SJSA1 (cell line): ENCODE data around the gene NRCAM. TPM values are rescaled to one million over a fixed set of nuclear protein-coding genes. Genes with fewer than 3 reads are reported as not detected.
"Not testable (repeated sequence)": the region's sequence is repeated elsewhere in the genome, so short reads cannot be mapped to it uniquely, and the experiment has no call there.

Source experiments
- DNase-seq, 2 experiments: peaks; one replicate each; pipeline ENCODE4 v3.0.0-alpha.2; 2015 to 2020; ENCODE audit warnings: low spot score in 2 of 2, low read depth in 1 of 2
- H3K27ac ChIP-seq: fragments of 250-450 bp; sonication (Bioruptor Pico); 2 replicates; pipeline ENCODE4 v1.5.1; 2020; ENCODE audit warnings: mild to moderate bottlenecking, moderate library complexity
- H3K27me3 ChIP-seq: fragments of 250-450 bp; sonication (Bioruptor Pico); replicated peaks from 2 replicates; pipeline ENCODE4 v1.5.1; 2020; ENCODE audit warnings: mild to moderate bottlenecking, moderate library complexity
- H3K36me3 ChIP-seq: fragments of 250-450 bp; sonication (Bioruptor Pico); 2 replicates; pipeline ENCODE4 v1.5.1; 2020; ENCODE audit warnings: mild to moderate bottlenecking
- H3K4me1 ChIP-seq: fragments of 250-450 bp; sonication (Bioruptor Pico); replicated peaks from 2 replicates; pipeline ENCODE4 v1.6.1; 2021; ENCODE audit warnings: mild to moderate bottlenecking
- H3K4me3 ChIP-seq: fragments of 250-450 bp; sonication (Bioruptor Pico); 2 replicates; pipeline ENCODE4 v1.5.1; 2020; ENCODE audit warnings: mild to moderate bottlenecking
- H3K9me3 ChIP-seq: fragments of 250-450 bp; sonication (Bioruptor Pico); replicated peaks from 2 replicates; pipeline ENCODE4 v1.5.1; 2020; ENCODE audit warnings: mild to moderate bottlenecking
- total RNA-seq: library from RNA; depleted of rRNA; stranded (reverse); fragments of >200 nt; shearing (Covaris generic); gene quantifications from 2 replicates; pipeline ENCODE4 v1.2.3, GENCODE V29; 2014

The NRCAM gene
- total RNA-seq, 1 experiment from 2014 or later, result not detected

GRCh38 chr7:108287857-108288256, 168.4 kb downstream of the NRCAM start:
- no peak for DNase-seq
- Histone ChIP-seq H3K4me3 (no peak overlapping the region), H3K27ac (no peak overlapping the region), H3K27me3 (peaks cover 12% of the 10 kb centered on the region; the same call in 1 of the 2 replicates), H3K4me1 (no peaks in the 10 kb centered on the region), H3K9me3 (no peaks in the 10 kb centered on the region), H3K36me3 (no peaks in the 10 kb centered on the region)

GRCh38 chr7:108286290-108286904, 169.8 kb downstream of the NRCAM start:
- no peak for DNase-seq
- Histone ChIP-seq H3K36me3 (no peaks in the 10 kb centered on the region), H3K4me1 (no peaks in the 10 kb centered on the region), H3K9me3 (no peaks in the 10 kb centered on the region), H3K27ac (no peak overlapping the region), H3K4me3 (no peak overlapping the region), H3K27me3 (peaks cover 13% of the 10 kb centered on the region; the same call in 1 of the 2 replicates)

- Histone ChIP-seq H3K36me3 (no peaks in the 10 kb centered on the region), H3K27ac (no peak overlapping the region), H3K4me1 (no peaks in the 10 kb centered on the region), H3K27me3 (peaks cover 13% of the 10 kb centered on the region; the same call in 1 of the 2 replicates), H3K4me3 (no peak overlapping the region), H3K9me3 (no peaks in the 10 kb centered on the region)
- no peak for DNase-seq
Measured at GRCh38 chr7:108285778-108286177, 170.5 kb downstream of the NRCAM start.

- Histone ChIP-seq H3K4me1 (no peaks in the 10 kb centered on the region), H3K4me3 (no peak overlapping the region), H3K27ac (no peak overlapping the region), H3K27me3 (peaks cover 13% of the 10 kb centered on the region; the same call in 1 of the 2 replicates), H3K36me3 (no peaks in the 10 kb centered on the region), H3K9me3 (no peaks in the 10 kb centered on the region)
- DNase-seq, result no peak
Measured at GRCh38 chr7:108285003-108285368, 171.2 kb downstream of the NRCAM start.

- Histone ChIP-seq H3K4me3 (no peak overlapping the region), H3K27me3 (peaks cover 13% of the 10 kb centered on the region; the same call in 1 of the 2 replicates), H3K4me1 (no peaks in the 10 kb centered on the region), H3K36me3 (no peaks in the 10 kb centered on the region), H3K27ac (no peak overlapping the region), H3K9me3 (no peaks in the 10 kb centered on the region)
- no peak for DNase-seq
Measured at GRCh38 chr7:108284349-108285002, 171.8 kb downstream of the NRCAM start.

- Histone ChIP-seq H3K27ac (no peak overlapping the region), H3K9me3 (no peaks in the 10 kb centered on the region), H3K4me1 (no peaks in the 10 kb centered on the region)
Measured at GRCh38 chr7:108283252-108283651, 173.0 kb downstream of the NRCAM start.

GRCh38 chr7:108282427-108282996, 173.7 kb downstream of the NRCAM start:
- DNase-seq, result no peak
- Histone ChIP-seq H3K4me3 (no peak overlapping the region), H3K36me3 (no peaks in the 10 kb centered on the region), H3K4me1 (no peaks in the 10 kb centered on the region), H3K27ac (no peak overlapping the region), H3K9me3 (no peaks in the 10 kb centered on the region), H3K27me3 (peaks cover 13% of the 10 kb centered on the region; the same call in 1 of the 2 replicates)

More at GRCh38 chr7:108283252-108283651, 173.0 kb downstream of the NRCAM start:
- Histone ChIP-seq H3K4me3 (no peak overlapping the region), H3K27me3 (peaks cover 13% of the 10 kb centered on the region; the same call in 1 of the 2 replicates), H3K36me3 (no peaks in the 10 kb centered on the region)
- DNase-seq, result no peak

- Histone ChIP-seq H3K36me3 (no peaks in the 10 kb centered on the region), H3K27me3 (0 out of 2 replicates have a peak, but pooled peaks cover 5% of the 10 kb centered on the region), H3K4me3 (no peak overlapping the region), H3K4me1 (no peaks in the 10 kb centered on the region), H3K9me3 (no peaks in the 10 kb centered on the region), H3K27ac (no peak overlapping the region)
- no peak for DNase-seq
Measured at GRCh38 chr7:108280136-108280535, 176.1 kb downstream of the NRCAM start.

- H3K36me3 ChIP-seq, result no peaks in the 10 kb centered on the region
- no peaks in the 10 kb centered on the region for H3K4me1 ChIP-seq
- no peak overlapping the region for H3K27ac ChIP-seq
- no peaks in the 10 kb centered on the region for H3K9me3 ChIP-seq
- no peak overlapping the region for H3K4me3 ChIP-seq
- no peak for DNase-seq
- H3K27me3 ChIP-seq, result 0 out of 2 replicates have a peak, but pooled peaks cover 5% of the 10 kb centered on the region
Measured at GRCh38 chr7:108278776-108279175, 177.5 kb downstream of the NRCAM start.

GRCh38 chr7:108278281-108278680, 178.0 kb downstream of the NRCAM start:
- H3K27ac ChIP-seq, result no peak overlapping the region
- no peaks in the 10 kb centered on the region for H3K4me1 ChIP-seq
- H3K4me3 ChIP-seq, result no peak overlapping the region
- H3K9me3 ChIP-seq, result no peaks in the 10 kb centered on the region
- no peaks in the 10 kb centered on the region for H3K36me3 ChIP-seq
- 0 out of 2 replicates have a peak, but pooled peaks cover 5% of the 10 kb centered on the region for H3K27me3 ChIP-seq
- no peak for DNase-seq

GRCh38 chr7:108274447-108274846, 181.8 kb downstream of the NRCAM start:
- H3K27me3 ChIP-seq, H3K36me3 ChIP-seq, H3K27ac ChIP-seq, H3K4me1 ChIP-seq, H3K4me3 ChIP-seq, H3K9me3 ChIP-seq, DNase-seq: not testable (repeated sequence)

GRCh38 chr7:108272891-108273290, 183.3 kb downstream of the NRCAM start:
- H3K27ac ChIP-seq, H3K9me3 ChIP-seq, DNase-seq, H3K4me1 ChIP-seq, H3K36me3 ChIP-seq, H3K4me3 ChIP-seq, H3K27me3 ChIP-seq: not testable (repeated sequence)

GRCh38 chr7:108270385-108271015, 185.7 kb downstream of the NRCAM start:
- Histone ChIP-seq H3K4me3 (no peak overlapping the region), H3K4me1 (no peaks in the 10 kb centered on the region), H3K27ac (no peak overlapping the region), H3K9me3 (no peaks in the 10 kb centered on the region), H3K36me3 (no peaks in the 10 kb centered on the region), H3K27me3 (peaks cover 6% of the 10 kb centered on the region; the same call in 1 of the 2 replicates)
- DNase-seq, result no peak
